HG03060 (cell line): ENCODE measurements around the gene SLC12A9.
"Not testable (repeated sequence)": the region's sequence is repeated elsewhere in the genome, so short reads cannot be mapped to it uniquely, and the experiment has no call there.

Experiments used
- ATAC-seq: cut with Tn5 transposase; IDR thresholded peaks from one replicate; pipeline ENCODE4 v1.9.1; 2021; ENCODE audit warnings: low read depth, moderate number of reproducible peaks; ENCODE audit not compliant: unreplicated experiment

SLC12A9 gene

DNA sequence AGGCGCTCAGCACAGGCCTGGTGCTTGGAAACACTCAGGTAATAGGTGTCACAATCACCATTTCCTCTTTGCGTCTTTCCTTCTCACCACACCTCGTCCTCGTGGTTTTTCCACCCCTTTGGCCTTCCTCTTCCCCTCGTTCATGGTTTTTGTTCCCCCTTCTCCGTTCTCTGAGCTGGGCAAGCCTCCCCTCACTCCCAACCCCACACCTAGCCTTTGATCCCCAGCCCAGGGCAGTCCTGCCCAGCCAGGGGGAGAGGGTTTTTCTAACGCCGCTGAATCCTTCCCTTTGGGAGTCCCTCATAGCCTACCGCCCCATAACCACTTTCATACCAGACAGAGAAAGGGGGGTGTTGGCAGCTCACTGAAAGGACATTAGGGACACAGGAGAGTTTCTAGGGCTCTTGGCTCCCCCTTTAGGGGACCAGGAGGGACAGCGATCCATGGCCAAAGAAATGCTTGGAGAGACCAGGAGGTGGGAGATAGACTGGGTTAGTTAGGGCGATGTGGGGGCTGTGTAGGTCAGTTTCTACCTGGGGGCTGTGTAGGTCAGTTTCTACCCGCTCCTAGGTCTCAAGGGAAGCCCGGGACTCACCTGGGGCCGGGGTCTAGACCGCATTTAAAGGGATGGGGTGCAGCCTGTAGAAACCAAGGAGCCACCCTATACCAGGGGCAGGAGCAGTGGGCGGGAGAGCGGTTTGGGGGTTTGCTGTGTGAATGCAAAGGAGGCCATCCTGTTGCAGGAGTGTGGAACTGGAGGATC, 26.6 kb upstream of the SLC12A9 start:
- no peak for ATAC-seq

DNA sequence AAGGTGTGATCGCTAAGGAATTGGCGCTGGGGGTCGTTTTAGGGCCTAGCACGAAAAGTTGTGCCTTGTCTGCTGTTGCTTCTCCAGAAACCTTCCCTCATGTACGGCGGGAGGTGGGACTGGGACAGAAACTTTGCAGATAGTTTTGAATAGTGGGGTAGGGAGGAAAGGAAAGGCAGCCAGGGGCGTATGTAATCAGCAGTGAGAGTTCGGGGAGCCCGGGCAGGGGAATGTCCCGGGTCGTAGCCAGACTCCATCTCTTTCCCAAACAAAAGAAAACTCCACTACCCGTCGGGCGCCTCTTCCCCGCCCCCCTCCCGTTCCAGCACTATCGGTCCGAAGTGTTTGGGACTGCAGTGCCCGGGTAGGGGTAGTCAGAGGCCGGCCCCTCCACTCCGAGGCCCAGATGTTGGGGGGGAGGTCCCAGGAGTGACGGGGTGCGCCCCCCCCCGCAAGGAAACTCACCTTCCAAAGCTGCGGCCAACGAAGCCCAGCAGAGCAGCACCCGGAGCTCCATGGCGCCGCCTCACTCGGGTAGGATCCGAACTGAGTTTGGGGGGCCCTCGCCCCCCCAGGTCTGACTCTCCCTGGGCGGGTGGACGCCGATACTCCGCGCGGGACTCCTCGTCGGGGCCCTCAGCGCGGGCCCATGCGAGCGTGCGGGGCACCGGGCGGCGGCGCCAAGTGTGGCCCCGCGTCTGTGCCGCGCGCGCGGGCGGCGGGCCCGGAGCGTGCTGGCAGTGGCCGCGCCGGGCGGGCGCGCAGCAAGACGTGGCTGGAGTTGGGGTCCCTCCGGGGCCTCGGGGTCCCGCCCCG, 25.8 kb upstream of the SLC12A9 start:
- ATAC-seq = no peak

DNA sequence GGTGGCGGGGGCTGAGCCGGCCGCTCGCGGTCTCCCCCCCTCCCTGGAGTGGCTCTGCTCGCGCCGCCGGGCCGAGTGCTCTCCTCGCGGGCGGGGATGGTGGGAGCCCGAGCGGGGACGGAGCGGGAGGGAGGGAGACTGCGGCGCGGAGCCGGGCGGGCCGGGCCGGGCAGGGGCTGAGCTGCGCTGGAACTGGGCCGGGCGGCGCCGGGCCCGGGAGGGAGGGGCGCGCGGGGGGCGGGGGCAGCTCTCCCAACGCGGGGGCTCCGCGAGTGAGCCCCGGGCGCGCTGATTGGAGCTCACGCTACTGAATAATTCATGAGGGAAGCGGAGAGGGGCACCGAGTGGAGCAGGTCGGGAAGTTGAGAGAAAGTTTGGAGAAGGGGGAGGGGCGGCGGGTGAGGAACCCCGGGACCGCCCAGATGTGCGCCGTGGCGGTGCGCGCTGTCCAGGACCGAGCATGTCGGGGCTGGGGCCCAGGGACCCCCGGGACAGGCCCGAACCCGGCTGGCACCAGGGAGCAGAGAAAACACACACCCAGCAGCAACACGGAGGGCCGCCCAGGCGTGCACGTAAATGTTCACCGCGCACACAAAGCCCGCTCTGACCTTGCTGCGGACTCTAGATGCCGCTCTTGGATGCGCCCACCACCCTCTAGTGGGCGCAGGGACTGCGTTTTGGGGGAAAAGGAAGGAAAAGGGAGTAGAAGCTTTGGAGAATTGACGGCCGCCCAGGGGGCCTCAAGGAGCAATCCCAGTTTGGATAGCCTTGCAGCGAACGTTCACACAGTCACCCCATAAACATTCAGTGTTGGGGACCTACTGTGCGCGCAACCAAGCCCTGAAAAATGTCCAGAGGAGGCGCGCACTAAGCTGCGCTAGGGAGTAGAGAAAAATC, 24.9 kb upstream of the SLC12A9 start, which contains the start of gene EPHB4:
Gene EPHB4 (minus strand): TSS at position 194 of the 897 bp plus-strand sequence. CDS start 493 bp downstream, outside the sequence.
- ATAC-seq = no peak

DNA sequence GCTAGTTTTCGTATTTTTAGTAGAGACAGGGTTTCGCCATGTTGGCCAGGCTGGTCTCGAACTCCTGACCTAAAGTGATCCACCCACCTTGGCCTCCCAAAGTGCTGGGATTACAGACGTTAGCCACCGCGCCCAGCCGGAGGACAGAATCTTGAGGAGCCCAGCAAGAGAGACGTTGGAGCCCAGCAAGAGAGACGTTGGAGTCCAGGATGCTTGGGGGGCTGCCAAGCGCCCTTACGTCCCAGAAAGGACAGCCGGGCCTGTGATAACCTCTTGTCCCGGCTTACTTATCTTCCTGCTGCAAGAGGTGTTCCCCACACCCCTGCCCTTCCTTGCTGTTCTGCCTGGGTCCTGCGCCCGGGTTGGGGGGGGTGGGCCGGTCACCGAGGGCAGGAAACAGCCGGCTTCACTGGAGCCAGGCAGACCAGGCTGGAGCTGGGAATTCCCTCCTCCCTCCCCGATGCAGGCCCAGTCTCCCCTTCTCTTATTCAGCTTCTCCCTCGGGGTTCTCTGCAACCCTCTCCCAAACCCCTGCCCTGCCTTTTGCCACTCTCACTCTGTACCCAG, 23.3 kb upstream of the SLC12A9 start:
- ATAC-seq = no peak

DNA sequence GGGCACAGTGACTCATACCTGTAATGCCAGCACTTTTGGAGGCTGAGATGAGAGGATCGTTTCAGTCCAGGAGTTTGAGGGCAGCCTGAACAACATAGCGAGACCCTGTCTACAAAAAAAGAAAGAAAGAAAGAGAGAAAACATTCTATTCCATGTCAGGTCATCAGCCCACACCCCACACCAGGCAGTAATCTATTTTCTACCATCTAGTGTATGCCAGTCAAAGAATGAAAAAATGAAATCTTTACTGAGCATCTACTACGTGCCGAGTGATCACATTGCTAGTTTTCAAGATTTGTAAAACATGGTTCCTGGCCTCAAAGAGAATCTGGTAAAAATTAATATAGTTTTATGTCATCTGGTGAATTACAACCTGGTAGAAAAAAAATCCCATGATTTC, 22.1 kb upstream of the SLC12A9 start:
- ATAC-seq = no peak

DNA sequence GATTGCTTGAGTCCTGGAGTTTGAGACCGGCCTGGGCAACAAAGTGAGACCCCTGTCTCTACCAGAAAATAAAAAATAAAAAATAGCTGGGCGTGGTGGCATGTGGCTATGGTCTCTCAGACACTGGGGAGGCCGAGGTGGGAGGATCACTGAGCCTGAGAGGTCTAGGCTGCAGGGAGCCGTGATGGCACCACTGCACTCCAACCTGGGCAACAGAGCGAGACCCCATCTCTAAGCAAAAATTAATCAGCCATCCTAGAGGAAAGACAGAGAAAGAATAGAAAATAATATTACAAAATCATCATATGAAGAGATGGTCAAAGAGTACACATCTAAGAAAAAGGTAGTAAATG, 20.3 kb upstream of the SLC12A9 start:
- ATAC-seq = no peak

DNA sequence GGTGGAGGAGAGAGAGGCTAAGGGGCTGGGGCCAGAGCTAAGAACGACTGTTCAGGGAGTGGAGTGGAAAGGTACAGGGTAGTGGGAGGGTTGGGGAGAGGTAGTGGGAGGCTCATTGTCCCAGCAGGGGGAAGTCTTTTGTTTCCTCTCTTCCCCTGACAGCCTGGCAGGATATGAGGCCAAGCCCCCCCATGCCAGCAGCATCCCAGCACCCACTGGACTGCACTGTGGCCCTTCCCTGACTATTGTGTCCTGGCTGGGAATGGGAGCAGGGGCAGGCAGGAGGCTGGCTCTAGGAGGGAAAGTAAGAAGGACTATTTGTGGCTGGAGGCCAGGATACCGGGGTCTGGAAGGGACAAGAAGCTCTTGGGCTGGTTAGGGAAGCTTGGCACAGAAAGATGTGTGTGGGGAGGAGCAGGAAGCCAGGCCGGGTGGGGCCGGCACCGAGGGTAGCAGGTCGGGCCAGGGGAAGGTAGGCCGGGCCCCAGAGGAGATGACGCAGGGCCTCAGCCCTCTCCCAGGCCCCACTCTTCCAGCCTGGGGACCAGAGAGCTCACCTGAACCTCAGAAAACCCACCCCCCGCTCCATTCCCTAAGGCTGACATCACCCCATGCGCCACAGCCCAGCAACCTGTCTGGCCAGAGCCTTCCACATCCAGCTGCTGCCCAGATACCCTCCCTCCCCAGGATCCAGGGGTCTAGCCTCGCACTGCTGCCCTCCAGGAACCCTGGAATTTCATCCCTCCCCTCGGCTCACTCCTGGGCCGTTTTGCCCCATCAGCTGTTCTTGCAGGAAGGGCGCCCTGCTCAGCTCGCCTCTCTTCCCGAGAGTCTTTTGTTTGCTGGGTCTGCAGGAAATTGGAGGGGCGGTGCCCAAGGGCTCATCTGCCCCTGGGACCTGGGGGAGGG, 16.4 kb upstream of the SLC12A9 start:
- no peak for ATAC-seq

DNA sequence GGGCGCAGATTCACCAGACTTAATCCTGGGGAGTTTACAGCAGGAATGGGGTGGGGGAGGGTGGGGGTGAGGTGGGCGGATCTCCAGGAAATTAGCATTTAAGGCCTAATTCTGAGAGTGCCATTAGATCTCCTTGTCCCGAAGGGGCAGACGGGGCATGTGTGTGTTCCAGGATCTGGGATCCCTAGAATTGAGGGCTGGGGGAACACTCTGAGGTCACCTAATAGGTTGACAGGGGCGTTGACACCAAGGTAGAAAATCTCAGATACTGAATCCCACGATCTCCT, 15.8 kb upstream of the SLC12A9 start:
- ATAC-seq = no peak

DNA sequence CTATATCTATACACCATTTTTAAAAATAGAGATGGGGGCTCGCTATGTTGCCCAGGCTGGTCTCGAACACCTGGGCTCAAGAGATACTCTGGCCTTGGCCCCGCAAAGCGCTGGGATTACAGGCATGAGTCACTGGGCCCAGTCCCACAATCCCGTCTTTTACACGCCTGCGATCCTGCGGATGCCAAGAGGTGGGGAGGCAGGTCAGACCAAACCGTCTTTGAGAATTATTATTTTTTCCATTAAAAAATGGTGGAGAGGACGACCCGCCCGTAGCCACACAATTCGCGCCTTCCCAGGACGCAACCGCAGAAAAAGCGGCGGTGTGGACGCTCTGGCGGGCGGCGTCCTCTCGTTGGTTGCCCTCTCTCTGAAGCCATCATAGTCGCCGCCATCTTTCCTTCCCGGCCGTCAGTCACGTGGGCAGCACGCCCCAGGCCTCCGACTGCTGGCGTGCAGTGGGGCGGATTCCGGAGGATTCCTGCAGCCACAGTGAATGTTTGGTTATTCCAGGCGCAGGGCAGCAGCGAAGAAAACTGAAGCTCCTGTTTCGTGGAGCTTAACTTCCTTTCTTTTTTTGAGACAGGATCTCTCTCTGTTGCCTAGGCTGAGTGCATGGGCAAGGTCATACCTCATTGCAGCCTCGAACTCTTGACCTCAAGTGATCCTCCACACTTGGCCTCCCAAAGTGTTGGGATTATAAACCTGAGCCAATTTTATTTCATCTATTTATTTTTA, 15.2 kb upstream of the SLC12A9 start:
- no peak for ATAC-seq

DNA sequence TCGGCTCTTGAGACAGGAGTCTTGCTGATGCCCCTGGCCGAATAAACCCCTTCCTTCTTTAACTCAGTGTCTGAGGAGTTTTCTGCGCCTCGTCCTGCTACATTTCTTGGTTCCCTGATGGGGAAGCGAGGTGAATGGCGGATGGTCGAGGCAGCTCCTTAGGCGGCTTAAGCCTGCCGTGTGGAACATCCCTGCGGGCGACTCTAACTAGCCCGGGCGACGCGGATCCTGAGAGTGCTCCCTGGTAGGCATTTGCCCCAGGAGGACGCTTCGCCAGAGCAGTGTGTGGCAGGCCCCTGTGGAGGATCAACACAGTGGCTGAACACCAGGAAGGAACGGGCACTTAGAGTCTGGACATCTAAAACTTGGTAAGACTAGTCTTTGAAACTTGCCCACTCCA, 13.2 kb upstream of the SLC12A9 start:
- no peak for ATAC-seq

DNA sequence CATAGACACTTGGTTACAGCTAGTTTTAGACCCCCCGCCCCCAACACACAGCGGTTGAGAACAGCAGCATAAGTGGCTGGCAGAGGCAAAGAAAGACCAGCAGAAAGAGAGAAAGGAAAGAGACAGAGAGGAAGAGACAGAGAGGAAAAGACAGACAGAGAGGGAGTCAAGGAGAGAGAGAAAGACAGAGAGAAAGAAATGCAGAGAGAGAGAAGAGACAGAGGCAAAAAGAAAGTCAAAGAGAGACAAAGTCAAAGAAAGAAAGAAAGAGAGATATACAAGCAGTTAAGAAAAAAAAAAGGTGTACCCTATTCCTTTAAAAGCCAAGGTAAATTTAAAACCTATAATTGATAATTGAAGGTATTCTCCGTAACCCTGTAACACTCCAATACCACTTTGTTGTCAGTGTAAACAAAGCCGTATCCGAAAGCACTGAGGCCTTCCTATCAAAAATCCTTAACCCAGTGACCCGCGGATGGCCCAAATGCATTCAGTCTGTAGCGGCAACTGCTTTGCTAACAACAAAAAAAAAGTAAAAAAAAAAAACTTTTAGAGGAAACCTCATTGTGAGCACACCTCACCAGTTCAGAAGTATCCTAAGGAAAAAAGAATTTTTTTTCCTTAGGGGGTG, 11.9 kb upstream of the SLC12A9 start:
- ATAC-seq = no peak

DNA sequence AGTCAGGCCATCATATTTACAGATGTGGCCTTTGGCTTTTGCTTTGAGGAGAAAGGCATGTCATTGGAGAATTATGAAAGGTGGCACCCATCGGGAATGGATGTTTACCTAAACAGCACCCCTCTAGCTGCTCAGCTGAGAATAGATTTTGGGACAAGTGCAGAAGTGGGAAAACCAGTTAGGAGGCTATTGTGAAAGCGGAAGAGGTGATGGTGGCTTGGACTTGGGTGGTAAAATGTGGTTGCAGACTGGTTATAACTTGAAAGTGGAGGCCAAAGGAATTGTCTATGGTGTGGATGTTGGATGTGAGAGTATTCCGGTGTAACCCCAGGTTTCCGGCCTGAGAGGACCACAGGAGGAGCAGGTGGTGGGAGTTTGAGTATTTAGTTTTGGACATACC, 5.2 kb upstream of the SLC12A9 start:
- no peak for ATAC-seq

DNA sequence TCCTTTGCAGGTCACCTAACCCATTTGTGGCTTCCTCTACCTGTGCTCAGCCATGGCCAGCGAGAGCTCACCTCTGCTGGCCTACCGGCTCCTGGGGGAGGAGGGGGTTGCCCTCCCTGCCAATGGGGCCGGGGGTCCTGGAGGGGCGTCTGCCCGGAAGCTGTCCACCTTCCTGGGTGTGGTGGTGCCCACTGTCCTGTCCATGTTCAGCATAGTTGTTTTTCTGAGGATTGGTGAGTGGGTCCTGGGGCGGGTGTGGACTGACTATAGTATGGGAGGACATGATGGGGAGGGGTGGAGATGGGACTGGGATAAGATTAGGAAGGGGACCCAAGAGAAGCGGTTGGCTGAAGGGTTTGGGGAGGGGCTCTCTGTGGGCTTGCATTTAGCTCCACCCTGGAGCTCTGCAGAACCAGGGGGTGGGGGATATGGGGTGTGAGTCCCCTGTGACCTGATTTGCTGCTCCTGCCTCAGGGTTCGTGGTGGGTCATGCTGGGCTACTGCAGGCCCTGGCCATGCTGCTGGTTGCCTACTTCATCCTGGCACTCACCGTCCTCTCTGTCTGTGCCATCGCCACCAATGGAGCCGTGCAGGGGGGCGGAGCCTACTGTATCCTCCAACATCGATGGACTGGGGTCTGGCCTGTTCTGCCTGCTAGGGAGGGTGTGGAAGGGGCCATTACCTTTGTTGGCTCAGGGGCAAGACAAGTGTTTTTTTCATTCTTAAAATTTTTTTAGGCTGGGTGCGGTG, 1.8 kb downstream of the SLC12A9 start:
- no peak for ATAC-seq

DNA sequence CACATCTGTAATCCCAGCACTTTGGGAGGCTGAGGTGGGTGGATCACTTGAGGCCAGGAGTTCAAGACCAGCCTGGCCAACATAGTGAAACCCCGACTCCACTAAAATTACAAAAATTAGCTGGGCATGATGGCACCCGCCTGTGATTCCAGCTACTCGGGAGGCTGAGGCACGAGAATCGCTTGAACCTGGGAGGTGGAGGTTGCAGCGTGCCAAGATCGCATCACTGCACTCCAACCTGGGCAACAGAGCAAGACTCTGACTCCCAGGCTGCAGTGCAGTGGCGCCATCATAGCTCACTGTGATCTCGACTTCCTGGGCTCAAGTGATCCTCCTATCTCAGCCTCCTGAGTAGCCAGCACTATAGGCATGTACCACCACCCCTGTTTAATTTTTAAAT, 2.4 kb downstream of the SLC12A9 start:
- not testable (repeated sequence) for ATAC-seq

DNA sequence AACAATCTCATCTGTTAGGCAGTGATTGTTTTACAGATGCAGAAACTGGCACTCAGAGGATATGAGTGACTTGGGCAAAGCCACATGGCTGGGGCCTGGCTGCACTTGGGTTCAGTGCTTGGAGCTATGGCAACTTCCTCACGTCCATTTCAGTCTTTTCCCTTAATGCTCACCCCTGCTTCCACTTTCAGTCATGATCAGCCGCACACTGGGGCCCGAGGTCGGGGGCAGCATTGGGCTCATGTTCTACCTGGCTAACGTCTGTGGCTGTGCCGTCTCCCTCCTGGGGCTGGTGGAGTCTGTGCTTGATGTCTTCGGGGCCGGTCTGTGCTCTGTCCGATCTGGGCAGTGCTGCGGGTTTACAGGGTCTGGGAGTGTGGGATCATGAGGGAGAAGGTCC, 3.0 kb downstream of the SLC12A9 start:
- ATAC-seq = no peak

DNA sequence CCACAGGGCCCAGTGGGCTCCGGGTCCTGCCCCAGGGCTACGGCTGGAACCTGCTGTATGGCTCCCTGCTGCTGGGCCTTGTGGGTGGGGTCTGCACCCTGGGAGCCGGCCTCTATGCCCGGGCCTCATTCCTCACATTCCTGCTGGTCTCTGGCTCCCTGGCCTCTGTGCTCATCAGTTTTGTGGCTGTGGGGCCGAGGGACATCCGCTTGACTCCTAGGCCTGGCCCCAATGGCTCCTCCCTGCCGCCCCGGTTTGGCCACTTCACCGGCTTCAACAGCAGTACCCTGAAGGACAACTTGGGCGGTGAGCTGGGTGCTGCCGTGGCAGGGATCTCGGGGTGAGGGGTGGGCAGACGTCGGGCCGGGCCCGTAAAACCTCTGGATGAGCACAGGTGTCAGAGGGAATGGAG, 4.4 kb downstream of the SLC12A9 start:
- no peak for ATAC-seq

DNA sequence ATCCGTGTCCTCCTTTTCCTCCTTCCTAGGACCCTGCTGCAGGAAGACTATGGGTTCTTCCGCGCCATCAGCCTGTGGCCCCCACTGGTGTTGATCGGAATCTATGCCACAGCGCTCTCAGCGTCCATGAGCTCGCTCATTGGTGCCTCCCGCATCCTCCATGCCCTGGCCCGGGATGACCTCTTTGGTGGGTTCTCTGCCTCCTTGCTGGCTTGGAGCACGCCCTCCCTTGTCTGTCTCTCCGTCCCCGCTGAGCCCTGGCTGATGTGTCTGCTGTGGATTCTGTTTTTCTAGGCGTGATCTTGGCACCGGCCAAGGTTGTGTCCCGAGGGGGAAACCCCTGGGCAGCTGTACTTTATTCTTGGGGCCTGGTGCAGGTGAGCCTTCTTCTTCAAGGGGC, 7.3 kb downstream of the SLC12A9 start:
- ATAC-seq = no peak
